Measurements from ENCODE around the gene SH3D19. TPM values are rescaled to one million over a fixed set of nuclear protein-coding genes. Genes with fewer than 3 reads are reported as not detected.

Gene SH3D19
- total RNA-seq, 4 donors from 2014 or later: 35.2 to 316 (median 131) TPM

GRCh38 chr4:151198748-151199147 lies 126.7 kb downstream of the SH3D19 start:
- DNase-seq: no peak
- H3K4me1 ChIP-seq: no peaks in the 10 kb centered on the region
- no peaks in the 10 kb centered on the region for H3K9me3 ChIP-seq
- TF ChIP-seq POLR2A (IDR thresholded peaks at IDR 0.05): no peak
- TF ChIP-seq, protein P1, sequence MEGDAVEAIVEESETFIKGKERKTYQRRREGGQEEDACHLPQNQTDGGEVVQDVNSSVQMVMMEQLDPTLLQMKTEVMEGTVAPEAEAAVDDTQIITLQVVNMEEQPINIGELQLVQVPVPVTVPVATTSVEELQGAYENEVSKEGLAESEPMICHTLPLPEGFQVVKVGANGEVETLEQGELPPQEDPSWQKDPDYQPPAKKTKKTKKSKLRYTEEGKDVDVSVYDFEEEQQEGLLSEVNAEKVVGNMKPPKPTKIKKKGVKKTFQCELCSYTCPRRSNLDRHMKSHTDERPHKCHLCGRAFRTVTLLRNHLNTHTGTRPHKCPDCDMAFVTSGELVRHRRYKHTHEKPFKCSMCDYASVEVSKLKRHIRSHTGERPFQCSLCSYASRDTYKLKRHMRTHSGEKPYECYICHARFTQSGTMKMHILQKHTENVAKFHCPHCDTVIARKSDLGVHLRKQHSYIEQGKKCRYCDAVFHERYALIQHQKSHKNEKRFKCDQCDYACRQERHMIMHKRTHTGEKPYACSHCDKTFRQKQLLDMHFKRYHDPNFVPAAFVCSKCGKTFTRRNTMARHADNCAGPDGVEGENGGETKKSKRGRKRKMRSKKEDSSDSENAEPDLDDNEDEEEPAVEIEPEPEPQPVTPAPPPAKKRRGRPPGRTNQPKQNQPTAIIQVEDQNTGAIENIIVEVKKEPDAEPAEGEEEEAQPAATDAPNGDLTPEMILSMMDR (IDR thresholded peaks at IDR 0.05): no peak
- no peaks in the 10 kb centered on the region for H3K27me3 ChIP-seq
- intact Hi-C loops (cut with DNase I; ENCODE audit: low total_unique reads): no loop called here
- peak overlapping the region; percentile 7 to 18 for H3K27ac ChIP-seq
- H3K4me3 ChIP-seq: no peak overlapping the region
- no peaks in the 10 kb centered on the region for H3K36me3 ChIP-seq

DNA sequence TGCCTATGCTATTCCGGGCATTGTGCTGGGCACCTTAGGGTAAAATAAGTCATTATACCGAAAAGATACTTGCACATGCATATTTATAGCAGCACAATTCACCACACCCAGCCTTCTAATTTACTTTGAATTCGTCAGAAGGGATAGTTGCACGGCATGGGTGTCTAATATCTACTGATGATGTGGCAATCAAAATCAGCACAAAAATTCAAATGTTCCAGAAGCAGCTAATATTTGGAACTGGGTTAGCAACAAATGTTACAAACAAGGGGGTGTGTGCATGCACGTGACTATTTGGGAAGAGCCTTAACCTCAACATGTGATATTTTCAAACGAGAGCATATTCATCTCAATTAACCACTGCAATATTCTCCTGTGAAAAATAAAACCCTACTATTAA lies 128.2 kb downstream of the SH3D19 start:
- Histone ChIP-seq H3K4me3 (no peak overlapping the region), H3K9me3 (no peaks in the 10 kb centered on the region), H3K27me3 (no peaks in the 10 kb centered on the region), H3K36me3 (no peaks in the 10 kb centered on the region), H3K27ac (peak overlapping the region; percentile 40 to 47), H3K4me1 (no peaks in the 10 kb centered on the region)
- TF ChIP-seq, protein P1 (IDR thresholded peaks at IDR 0.05): no peak
- no peak for TF ChIP-seq POLR2A (IDR thresholded peaks at IDR 0.05)
- intact Hi-C loops (cut with DNase I; ENCODE audit: low total_unique reads): no loop called here
- DNase-seq: peak in 1 of 2 donors; percentile 58

GRCh38 chr4:151195801-151196200 lies 129.6 kb downstream of the SH3D19 start:
- TF ChIP-seq, protein P1 (IDR thresholded peaks at IDR 0.05): no peak
- no peak for TF ChIP-seq POLR2A (IDR thresholded peaks at IDR 0.05)
- no peak for DNase-seq
- Histone ChIP-seq H3K36me3 (no peaks in the 10 kb centered on the region), H3K4me3 (no peak overlapping the region), H3K4me1 (no peaks in the 10 kb centered on the region), H3K9me3 (no peaks in the 10 kb centered on the region), H3K27ac (peak overlapping the region; percentile 47 to 49), H3K27me3 (no peaks in the 10 kb centered on the region)
- intact Hi-C loops (cut with DNase I; ENCODE audit: low total_unique reads): no loop called here

DNA sequence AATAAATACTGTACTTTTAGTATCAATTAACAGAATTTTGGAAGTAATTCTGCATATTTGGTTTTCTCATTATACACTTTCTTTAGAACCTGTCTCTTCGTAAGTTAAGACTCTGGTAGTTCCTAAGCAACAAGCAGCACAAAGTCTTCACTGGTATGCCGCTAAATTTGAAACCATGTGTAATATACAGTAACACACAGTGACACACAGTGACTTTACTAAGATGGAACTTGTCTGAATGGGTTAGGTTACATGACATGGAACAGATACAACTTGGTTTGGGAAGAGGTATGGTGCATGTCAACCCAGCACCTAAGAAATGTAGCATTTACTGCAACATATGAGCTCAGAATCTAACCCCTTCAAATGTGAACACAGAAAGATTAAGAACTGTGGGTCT lies 132.0 kb downstream of the SH3D19 start:
- Histone ChIP-seq H3K4me3 (no peak overlapping the region), H3K9me3 (no peaks in the 10 kb centered on the region), H3K36me3 (no peaks in the 10 kb centered on the region), H3K27me3 (no peaks in the 10 kb centered on the region), H3K27ac (no peak overlapping the region), H3K4me1 (no peaks in the 10 kb centered on the region)
- TF ChIP-seq, protein P1 (IDR thresholded peaks at IDR 0.05): no peak
- TF ChIP-seq POLR2A (IDR thresholded peaks at IDR 0.05): no peak
- intact Hi-C loops (cut with DNase I; ENCODE audit: low total_unique reads): no loop called here
- no peak for DNase-seq

DNA sequence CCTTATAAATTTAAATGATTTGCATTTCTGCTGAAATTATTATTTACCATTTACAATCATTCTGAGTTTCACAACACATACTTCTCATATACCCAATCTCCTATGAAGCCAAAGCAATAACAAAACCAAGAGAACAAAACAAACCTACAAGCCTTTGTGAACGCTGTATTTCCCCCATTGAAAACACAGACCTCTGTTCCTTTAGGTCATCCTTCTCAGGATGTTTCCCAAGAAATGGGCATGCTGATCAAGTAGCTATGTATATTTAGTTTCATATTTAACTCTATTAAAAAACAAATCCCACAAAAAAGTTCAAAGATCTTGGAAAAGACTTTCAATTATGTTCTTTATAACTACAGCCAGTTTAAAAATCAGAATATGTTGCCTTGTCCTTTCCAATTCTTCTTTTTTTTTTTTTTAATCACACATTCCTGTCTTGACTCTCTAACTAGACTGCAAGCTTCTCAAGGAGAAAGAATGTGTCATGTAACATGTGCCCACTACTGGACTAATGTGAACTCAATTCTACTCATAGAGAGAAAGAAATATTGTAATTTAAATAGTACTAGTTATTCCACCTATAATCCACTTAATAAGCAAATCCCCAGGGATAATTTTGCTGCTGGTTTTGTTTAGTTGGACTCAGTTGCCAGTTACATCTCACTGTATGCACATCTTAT lies 132.7 kb downstream of the SH3D19 start:
- Histone ChIP-seq H3K27ac (no peak overlapping the region), H3K27me3 (no peaks in the 10 kb centered on the region), H3K9me3 (no peaks in the 10 kb centered on the region), H3K4me3 (no peak overlapping the region), H3K4me1 (no peaks in the 10 kb centered on the region), H3K36me3 (no peaks in the 10 kb centered on the region)
- TF ChIP-seq POLR2A (IDR thresholded peaks at IDR 0.05): no peak
- TF ChIP-seq, protein P1 (IDR thresholded peaks at IDR 0.05): no peak
- intact Hi-C loops (cut with DNase I; ENCODE audit: low total_unique reads): no loop called here
- no peak for DNase-seq

All from uterus (tissue), 4 donors.